C4-2B (cell line): ENCODE measurements around the gene RABL2A.

Experiments
- ZFX ChIP-seq: fragments of 450-650 bp; IDR thresholded peaks from 2 replicates; pipeline ENCODE4 v1.6.1; 2017
- TF ChIP-seq, protein P1 (sequence below): fragments of 450-650 bp; conservative IDR thresholded peaks from 2 replicates; pipeline ENCODE4 v1.5.1; 2017; ENCODE audit warnings: mild to moderate bottlenecking

DNA sequence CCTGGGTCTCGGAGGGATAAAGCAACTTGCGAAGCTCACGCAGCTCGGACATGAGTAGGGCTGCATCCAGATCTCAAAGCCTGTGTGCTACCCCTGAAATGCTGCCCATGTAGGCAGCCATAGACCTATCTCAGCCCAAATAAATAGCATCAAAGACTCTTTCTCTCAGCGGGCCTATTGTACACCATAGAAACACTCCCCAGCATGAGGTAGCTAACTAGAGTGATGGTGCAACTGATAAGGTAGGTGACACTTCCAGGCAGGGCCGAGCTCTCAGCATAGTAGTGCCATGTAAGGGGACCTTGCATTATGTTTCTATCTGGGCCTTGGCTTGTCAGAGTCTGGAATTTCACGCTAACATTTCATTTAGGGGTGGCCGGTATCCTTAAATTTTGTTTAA lies 52.4 kb downstream of the RABL2A start:
- TF ChIP-seq, protein P1, sequence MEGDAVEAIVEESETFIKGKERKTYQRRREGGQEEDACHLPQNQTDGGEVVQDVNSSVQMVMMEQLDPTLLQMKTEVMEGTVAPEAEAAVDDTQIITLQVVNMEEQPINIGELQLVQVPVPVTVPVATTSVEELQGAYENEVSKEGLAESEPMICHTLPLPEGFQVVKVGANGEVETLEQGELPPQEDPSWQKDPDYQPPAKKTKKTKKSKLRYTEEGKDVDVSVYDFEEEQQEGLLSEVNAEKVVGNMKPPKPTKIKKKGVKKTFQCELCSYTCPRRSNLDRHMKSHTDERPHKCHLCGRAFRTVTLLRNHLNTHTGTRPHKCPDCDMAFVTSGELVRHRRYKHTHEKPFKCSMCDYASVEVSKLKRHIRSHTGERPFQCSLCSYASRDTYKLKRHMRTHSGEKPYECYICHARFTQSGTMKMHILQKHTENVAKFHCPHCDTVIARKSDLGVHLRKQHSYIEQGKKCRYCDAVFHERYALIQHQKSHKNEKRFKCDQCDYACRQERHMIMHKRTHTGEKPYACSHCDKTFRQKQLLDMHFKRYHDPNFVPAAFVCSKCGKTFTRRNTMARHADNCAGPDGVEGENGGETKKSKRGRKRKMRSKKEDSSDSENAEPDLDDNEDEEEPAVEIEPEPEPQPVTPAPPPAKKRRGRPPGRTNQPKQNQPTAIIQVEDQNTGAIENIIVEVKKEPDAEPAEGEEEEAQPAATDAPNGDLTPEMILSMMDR: no peak
- TF ChIP-seq ZFX: no peak
